Sigmoid colon (tissue), 7 donors: ENCODE results near the gene KLHDC7B. TPM values are rescaled to one million over a fixed set of nuclear protein-coding genes. Genes with fewer than 3 reads are reported as not detected.

Experiments
- DNase-seq: peaks from one replicate; pipeline ENCODE4 v3.0.0-alpha.2; 2019
- H3K27ac ChIP-seq, 4 donors: fragments of 200-600 bp; sonication (generic); one replicate each; pipeline ENCODE4 v1.5.1; 2016 to 2019; ENCODE audit warnings: mild to moderate bottlenecking in 1 of 4
- H3K27me3 ChIP-seq, 3 donors: fragments of 200-600 bp; sonication (generic); one replicate each; pipeline ENCODE4 v1.5.1; 2019; ENCODE audit warnings: mild to moderate bottlenecking in 1 of 3
- H3K36me3 ChIP-seq, 4 donors: fragments of 200-600 bp; sonication (generic); one replicate each; pipeline ENCODE4 v1.5.1; 2016 to 2019
- H3K4me1 ChIP-seq, 4 donors: fragments of 200-600 bp; sonication (generic); one replicate each; pipeline ENCODE4 v1.5.1; 2017 to 2019
- H3K4me3 ChIP-seq, 4 donors: fragments of 200-600 bp; sonication (generic); one replicate each; pipeline ENCODE4 v1.5.1; 2017 to 2019; ENCODE audit warnings: mild to moderate bottlenecking in 2 of 4, moderate library complexity in 1 of 4
- H3K9me3 ChIP-seq, 4 donors: fragments of 200-600 bp in 3 of 4; sonication (generic) in 3 of 4; one replicate each; pipeline versions ENCODE4 v1.5.1 to v1.6.1; 2013 to 2019
- CTCF ChIP-seq, 4 experiments: fragments of 450-650 bp in 3 of 4; fragments of 200-600 bp in 1 of 4; IDR thresholded peaks; one replicate each; pipeline ENCODE4 v1.5.1; 2016 to 2019; ENCODE audit warnings: antibody characterized with exemption in 4 of 4, mild to moderate bottlenecking in 3 of 4, moderate library complexity in 2 of 4
- EP300 ChIP-seq, 4 donors: sonication (generic); formaldehyde crosslinking; IDR thresholded peaks; one replicate each; pipeline ENCODE4 v1.6.1; 2017; ENCODE audit warnings: antibody characterized with exemption in 4 of 4
- POLR2A ChIP-seq, 2 donors: fragments of 450-650 bp; IDR thresholded peaks; one replicate each; pipeline ENCODE4 v1.6.1; 2016; ENCODE audit warnings: antibody characterized with exemption in 2 of 2, mild to moderate bottlenecking in 2 of 2, moderate library complexity in 2 of 2
- POLR2AphosphoS5 ChIP-seq, 4 donors: sonication (generic); formaldehyde crosslinking; IDR thresholded peaks; one replicate each; pipeline ENCODE4 v1.6.1; 2017; ENCODE audit warnings: antibody characterized with exemption in 4 of 4
- WGBS, 2 donors: extraction: QIAGEN DNeasy Blood & Tissue Kit; methylation state at CpG; one replicate each; pipeline ENCODE4 v1.1.7; 2013; 5-methylcytosine and 5-hydroxymethylcytosine counted together
- intact Hi-C: fragments of 100-400 bp; cut with DNase I; formaldehyde crosslinking; loops from one replicate; pipeline ENCODE4 v1.15.1; 2023
- polyA plus RNA-seq, 3 donors: library from polyadenylated mRNA; stranded (reverse); fragments of 200-250 nt; gene quantifications; one replicate each; pipeline ENCODE4 v1.2.3, GENCODE V29; 2013
- total RNA-seq, 4 donors: library from RNA; depleted of rRNA; stranded (reverse); fragments of >200 nt; gene quantifications; one replicate each; pipeline ENCODE4 v1.1.0, GENCODE V29; 2016
- donor health status: healthy with polysubstance abuse.
- donor health status: Bipolar disorder and iron deficiency.
- donor health status: healthy.

KLHDC7B gene
- total and polyA plus RNA-seq, 7 donors = 2.0 TPM; not detected in 6

GRCh38 chr22:50526108-50526833 lies 19.4 kb upstream of the KLHDC7B start:
- TF ChIP-seq POLR2AphosphoS5 (IDR thresholded peaks at IDR 0.05) (peak in 2 of 4 donors; percentile 10 to 15), POLR2A (IDR thresholded peaks at IDR 0.05) (no peak), EP300 (IDR thresholded peaks at IDR 0.05) (no peak), CTCF (IDR thresholded peaks at IDR 0.05) (peak in 2 of 4 experiments; percentile 22 to 56)
- DNase-seq = peak; percentile 88
- WGBS, 2 donors = 1% methylated on average over 77 of the region's 77 CpGs
- Histone ChIP-seq H3K27me3 (peaks cover 17 to 26% (median 23%) of the 10 kb centered on the region in 3 donors), H3K9me3 (no peaks in the 10 kb centered on the region), H3K4me1 (peaks cover 0 to 65% (median 46%) of the 10 kb centered on the region in 4 donors), H3K36me3 (peaks cover 19 to 29% (median 25%) of the 10 kb centered on the region in 4 donors), H3K4me3 (peak overlapping the region; percentile 48 to 81 (median 74)), H3K27ac (peak overlapping the region; percentile 92 to 94 (median 94))
- intact Hi-C loops = loop anchor here (5.0 kb wide), 3 partner anchors 36 to 279 kb away; partner anchors contain the start of genes ARSA, SYCE3 and TUBGCP6

- peak overlapping the region; percentile 92 to 94 (median 94) for H3K27ac ChIP-seq
- intact Hi-C loops = loop anchor here (5.0 kb wide), 3 partner anchors 35 to 280 kb away; partner anchors contain the start of genes ARSA, SYCE3 and TUBGCP6
- DNase-seq = peak; percentile 82
- peaks cover 0 to 74% (median 55%) of the 10 kb centered on the region in 4 donors for H3K4me1 ChIP-seq
- H3K27me3 ChIP-seq = peaks cover 25 to 35% (median 32%) of the 10 kb centered on the region in 3 donors
- WGBS, 2 donors = 50 to 54% methylated on average over 29 of the region's 29 CpGs
- no peaks in the 10 kb centered on the region for H3K9me3 ChIP-seq
- peaks cover 14 to 21% (median 18%) of the 10 kb centered on the region in 4 donors for H3K36me3 ChIP-seq
- H3K4me3 ChIP-seq = peak overlapping the region; percentile 48 to 81 (median 74)
- TF ChIP-seq POLR2A (IDR thresholded peaks at IDR 0.05) (no peak), POLR2AphosphoS5 (IDR thresholded peaks at IDR 0.05) (peak in 2 of 4 donors; percentile 11 to 20)
These were observed 18.6 kb upstream of the KLHDC7B start for GRCh38 chr22:50526834-50527801.

- no peaks in the 10 kb centered on the region for H3K9me3 ChIP-seq
- H3K36me3 ChIP-seq = peaks cover 4 to 11% (median 9%) of the 10 kb centered on the region in 4 donors
- intact Hi-C loops = loop anchor here (5.0 kb wide), 3 partner anchors 34 to 281 kb away; partner anchors contain the start of genes ARSA, SYCE3 and TUBGCP6
- DNase-seq = no peak
- H3K4me1 ChIP-seq = peaks cover 0 to 80% (median 59%) of the 10 kb centered on the region in 4 donors
- peaks cover 33 to 45% (median 39%) of the 10 kb centered on the region in 3 donors for H3K27me3 ChIP-seq
- TF ChIP-seq CTCF (IDR thresholded peaks at IDR 0.05) (no peak), EP300 (IDR thresholded peaks at IDR 0.05) (no peak), POLR2AphosphoS5 (IDR thresholded peaks at IDR 0.05) (no peak), POLR2A (IDR thresholded peaks at IDR 0.05) (no peak)
- peak overlapping the region in 1 of 4 donors; percentile 54 for H3K4me3 ChIP-seq
- peak overlapping the region in 2 of 4 donors; percentile 83 to 92 for H3K27ac ChIP-seq
- 87 to 91% methylated on average over 18 of the region's 18 CpGs for WGBS, 2 donors
These were observed 17.6 kb upstream of the KLHDC7B start for GRCh38 chr22:50527921-50528681.

GRCh38 chr22:50528682-50529415 lies 16.9 kb upstream of the KLHDC7B start:
- Histone ChIP-seq H3K4me3 (peak overlapping the region; percentile 24 to 54 (median 50)), H3K4me1 (peaks cover 0 to 74% (median 59%) of the 10 kb centered on the region in 4 donors), H3K9me3 (no peaks in the 10 kb centered on the region), H3K36me3 (peaks cover 0 to 4% (median 2%) of the 10 kb centered on the region in 4 donors), H3K27me3 (peaks cover 33 to 52% (median 46%) of the 10 kb centered on the region in 3 donors), H3K27ac (peak overlapping the region; percentile 73 to 93 (median 81))
- no peak for DNase-seq
- no peak for TF ChIP-seq CTCF (IDR thresholded peaks at IDR 0.05)
- TF ChIP-seq EP300 (IDR thresholded peaks at IDR 0.05) = no peak
- no peak for TF ChIP-seq POLR2AphosphoS5 (IDR thresholded peaks at IDR 0.05)
- no peak for TF ChIP-seq POLR2A (IDR thresholded peaks at IDR 0.05)
- WGBS, 2 donors = 69 to 73% methylated on average over 15 of the region's 15 CpGs
- intact Hi-C loops = loop anchor here (5.0 kb wide), 3 partner anchors 33 to 282 kb away; partner anchors contain the start of genes ARSA, SYCE3 and TUBGCP6
